Fibroblast of skin of left biceps (primary cell): ENCODE data around the gene SDR9C7.

Experiments
- DNase-seq, 2 experiments: peaks; one replicate each; pipeline ENCODE4 v3.0.0-alpha.2; 2013; ENCODE audit warnings: low read depth in 2 of 2

SDR9C7 gene

DNA sequence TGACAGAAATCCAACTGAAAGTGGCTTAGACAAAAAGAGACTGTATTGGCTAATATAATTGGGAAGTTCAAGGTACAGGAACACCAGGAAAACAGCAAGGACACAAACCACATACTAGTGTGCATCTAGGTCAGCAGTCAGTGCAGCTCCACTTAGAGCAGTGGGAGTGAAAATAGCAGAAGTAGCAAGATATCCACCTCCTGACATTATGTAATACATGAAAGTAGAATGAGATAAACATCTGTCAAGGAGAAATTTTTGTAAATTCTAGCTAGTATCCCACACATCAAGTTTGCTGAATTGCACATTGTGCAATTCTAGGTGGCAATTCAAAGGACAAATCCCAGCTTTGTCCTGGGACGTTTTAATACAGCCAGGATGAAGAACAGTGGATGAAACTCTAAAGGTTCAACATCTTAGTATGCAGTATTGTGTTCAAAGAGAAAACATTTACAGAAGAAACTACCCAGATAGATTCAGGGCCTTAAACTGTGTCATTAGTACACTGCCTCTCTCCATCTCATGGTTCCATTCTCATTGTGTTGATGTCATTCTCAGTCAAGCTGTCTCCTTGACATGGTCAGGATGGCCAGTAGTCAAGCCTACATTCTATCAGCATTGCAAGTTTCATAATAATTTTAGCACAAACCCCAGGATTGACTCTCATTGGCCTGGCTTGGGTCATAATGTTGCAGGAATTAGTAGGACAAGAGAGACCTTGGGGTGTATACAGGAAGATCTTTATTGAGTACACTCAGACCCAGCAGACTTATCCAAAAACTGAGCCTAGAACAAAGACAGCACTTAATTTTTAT lies 56.8 kb downstream of the SDR9C7 start:
- DNase-seq: no peak

GRCh38 chr12:56874821-56875220 lies 59.4 kb downstream of the SDR9C7 start:
- no peak for DNase-seq

DNA sequence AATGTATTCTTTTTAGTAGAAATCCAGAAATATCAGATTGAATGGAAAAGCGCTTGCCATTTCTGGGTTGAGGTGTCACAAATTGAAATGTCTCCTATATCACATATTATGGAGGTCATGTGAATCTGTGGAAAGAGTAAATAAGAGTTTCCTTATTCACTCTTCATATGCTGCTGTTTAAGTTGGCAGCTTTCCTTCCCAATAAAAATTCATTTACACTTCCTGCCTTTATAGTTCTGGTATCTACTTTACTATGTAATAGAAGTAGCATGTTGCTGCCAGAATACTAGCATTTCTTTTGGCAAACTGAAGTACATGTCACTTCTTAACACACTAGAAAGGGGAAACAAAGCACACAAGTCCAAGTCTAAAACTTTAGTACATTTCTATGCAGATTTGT lies 60.8 kb downstream of the SDR9C7 start:
- DNase-seq: no peak
